ENCODE measurements around the gene APLP1. TPM values are rescaled to one million over a fixed set of nuclear protein-coding genes. Genes with fewer than 3 reads are reported as not detected.

The APLP1 gene
- total and polyA plus RNA-seq, 2 donors (not counting 1 experiment from before 2014, with no cell fraction given), result 0.99 to 4.1 TPM

DNA sequence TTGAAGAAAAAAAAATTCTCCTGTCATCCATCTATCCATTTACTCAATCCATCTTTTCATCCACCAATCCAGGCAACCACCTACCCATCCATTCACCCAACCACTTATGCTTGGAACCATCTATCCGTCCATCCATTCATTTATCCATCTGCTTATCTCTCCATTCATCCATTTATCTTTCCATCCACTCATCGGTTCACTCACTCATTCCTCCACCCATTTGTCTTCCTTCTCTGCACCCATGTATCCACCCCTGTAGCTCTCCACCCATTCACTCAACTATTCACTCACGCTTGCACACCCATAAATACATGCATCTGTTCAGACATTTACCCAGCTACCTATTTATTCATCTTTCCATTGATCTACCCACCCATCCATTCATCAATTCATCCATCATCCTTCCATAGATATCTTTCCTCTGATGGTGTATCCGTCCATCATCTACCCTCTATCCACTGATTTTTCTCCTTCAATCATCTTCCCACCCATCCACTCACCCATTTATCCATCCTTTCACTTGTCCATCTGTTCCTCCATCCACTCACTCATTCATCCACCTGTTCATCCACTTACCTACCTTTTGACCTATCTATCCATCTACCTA, 25.6 kb upstream of the APLP1 start:
- Histone ChIP-seq H3K4me2 (ENCODE audit: extremely low read depth, insufficient read depth, low read length) (no peak overlapping the region), H3K9ac (ENCODE audit: insufficient read depth, low read length) (no peak overlapping the region), H3K4me1 (ENCODE audit: control insufficient read depth, extremely low read depth, insufficient read depth, low read length) (no peaks in the 10 kb centered on the region), H3K79me2 (ENCODE audit: control insufficient read depth, insufficient read depth, low read length) (no peaks in the 10 kb centered on the region), H4K20me1 (ENCODE audit: control insufficient read depth, extremely low read depth, insufficient read depth, low read length) (no peaks in the 10 kb centered on the region), H3K27me3 (ENCODE audit: control insufficient read depth, insufficient read depth, low read length) (peaks cover 29% of the 10 kb centered on the region), H3K4me3 (replicated peaks in 1 of 4; ENCODE audit: control extremely low read depth in 1 of 4, insufficient read depth in 1 of 4, low read depth in 3 of 4, low read length in 4 of 4) (no peak overlapping the region), H3K9me3 (ENCODE audit: control insufficient read depth, insufficient read depth, low read depth, low read length) (no peaks in the 10 kb centered on the region), H2AFZ (ENCODE audit: low read length) (no peak overlapping the region), H3K36me3 (ENCODE audit: control insufficient read depth, insufficient read depth, low read length) (no peaks in the 10 kb centered on the region), H3K27ac (ENCODE audit: insufficient read depth, low read length) (no peak overlapping the region)
- TF ChIP-seq CTCF (conservative IDR thresholded peaks at IDR 0.05 in 1 of 2, IDR thresholded peaks at IDR 0.05 in 1 of 2; ENCODE audit: low read depth in 1 of 2, low read length in 2 of 2) (no peak), EZH2 (IDR thresholded peaks at IDR 0.05; ENCODE audit: low read length, missing control alignments) (no peak)
- no peak for DNase-seq (ENCODE audit: low read depth in 2 of 2)

DNA sequence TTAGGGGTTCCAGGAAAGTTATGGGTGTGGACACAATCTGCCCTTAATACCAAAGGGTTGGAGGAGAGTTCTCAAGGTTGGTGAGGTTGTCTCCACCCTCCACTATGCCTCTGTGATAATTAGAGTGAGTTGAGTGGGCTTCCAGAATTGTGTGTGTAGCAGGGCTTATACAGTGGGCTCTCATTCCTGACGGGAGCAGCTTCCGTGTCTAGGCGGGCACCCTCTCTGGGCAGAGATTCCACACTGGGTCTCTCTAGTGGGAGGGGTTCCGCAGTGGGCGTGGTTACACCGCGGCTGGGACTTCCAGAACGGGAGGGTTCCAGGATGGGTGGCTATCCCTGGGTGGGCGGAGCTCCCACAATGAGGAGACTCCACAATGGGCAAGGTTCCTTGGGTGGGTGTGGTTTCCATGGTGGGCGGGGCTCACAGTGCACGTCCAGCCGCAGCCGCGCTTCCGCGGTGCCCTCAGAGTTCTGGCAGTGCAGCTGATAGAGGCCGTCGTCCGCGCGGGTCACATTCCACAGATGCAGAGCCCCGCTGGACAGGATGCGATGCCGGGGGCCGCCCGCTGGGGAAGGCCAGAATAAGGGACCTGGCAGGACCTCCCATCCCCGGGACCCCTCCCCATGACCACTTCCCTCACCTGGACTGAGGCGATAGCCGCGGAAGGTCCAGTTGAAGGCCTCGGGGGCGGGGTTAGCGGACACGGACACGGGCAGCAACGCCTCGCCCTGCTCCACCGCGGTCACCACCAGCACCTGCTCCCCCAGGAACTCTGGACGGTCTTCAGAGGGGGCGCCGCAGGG, 24.5 kb upstream of the APLP1 start:
- Histone ChIP-seq H3K27ac (ENCODE audit: insufficient read depth, low read length) (no peak overlapping the region), H3K4me3 (replicated peaks in 1 of 4; ENCODE audit: control extremely low read depth in 1 of 4, insufficient read depth in 1 of 4, low read depth in 3 of 4, low read length in 4 of 4) (no peak overlapping the region), H3K27me3 (ENCODE audit: control insufficient read depth, insufficient read depth, low read length) (peaks cover 29% of the 10 kb centered on the region), H3K4me2 (ENCODE audit: extremely low read depth, insufficient read depth, low read length) (no peak overlapping the region), H3K79me2 (ENCODE audit: control insufficient read depth, insufficient read depth, low read length) (no peaks in the 10 kb centered on the region), H3K4me1 (ENCODE audit: control insufficient read depth, extremely low read depth, insufficient read depth, low read length) (no peaks in the 10 kb centered on the region), H3K9ac (ENCODE audit: insufficient read depth, low read length) (no peak overlapping the region), H2AFZ (ENCODE audit: low read length) (no peak overlapping the region), H3K9me3 (ENCODE audit: control insufficient read depth, insufficient read depth, low read depth, low read length) (no peaks in the 10 kb centered on the region), H4K20me1 (ENCODE audit: control insufficient read depth, extremely low read depth, insufficient read depth, low read length) (no peaks in the 10 kb centered on the region), H3K36me3 (ENCODE audit: control insufficient read depth, insufficient read depth, low read length) (no peaks in the 10 kb centered on the region)
- DNase-seq (ENCODE audit: low read depth in 2 of 2), result no peak
- TF ChIP-seq EZH2 (IDR thresholded peaks at IDR 0.05; ENCODE audit: low read length, missing control alignments) (no peak), CTCF (conservative IDR thresholded peaks at IDR 0.05 in 1 of 2, IDR thresholded peaks at IDR 0.05 in 1 of 2; ENCODE audit: low read depth in 1 of 2, low read length in 2 of 2) (no peak)

DNA sequence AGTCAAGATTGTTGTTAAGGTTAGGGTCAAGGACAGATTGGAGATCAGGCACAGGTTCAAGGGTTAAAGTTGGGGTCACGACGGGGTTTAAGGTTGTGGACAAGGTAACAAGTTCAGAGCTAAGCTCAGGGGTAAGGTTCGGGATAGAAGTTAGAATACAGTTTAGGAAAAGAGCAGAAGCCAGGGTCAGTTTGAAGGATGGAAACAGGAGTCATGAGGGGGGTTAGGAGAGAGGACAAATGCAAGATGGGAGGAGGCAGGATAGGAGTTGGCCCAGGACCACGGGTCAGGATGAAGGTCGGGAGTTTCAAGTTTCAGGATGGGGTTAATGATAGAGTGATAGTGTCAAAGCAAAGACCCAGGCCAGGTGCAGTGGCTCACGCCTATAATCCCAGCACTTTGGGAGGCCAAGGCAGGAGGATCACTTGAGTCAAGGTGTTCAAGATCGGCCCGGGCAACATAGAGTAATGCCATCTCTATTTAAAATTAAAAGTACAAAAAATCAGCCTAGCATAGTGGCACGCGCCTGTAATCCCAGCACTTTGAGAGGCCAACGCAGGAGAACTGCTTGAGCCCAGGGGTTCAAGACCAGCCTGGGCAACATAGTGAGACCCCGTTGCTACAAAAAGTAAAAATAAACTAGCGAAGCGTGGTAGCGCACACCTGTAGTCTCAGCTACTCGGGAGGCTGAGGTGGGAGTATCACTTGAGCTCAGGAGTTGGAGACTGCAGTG, 23.7 kb upstream of the APLP1 start:
- Histone ChIP-seq H3K27ac (ENCODE audit: insufficient read depth, low read length) (no peak overlapping the region), H3K9ac (ENCODE audit: insufficient read depth, low read length) (no peak overlapping the region), H3K4me2 (ENCODE audit: extremely low read depth, insufficient read depth, low read length) (no peak overlapping the region), H3K36me3 (ENCODE audit: control insufficient read depth, insufficient read depth, low read length) (no peaks in the 10 kb centered on the region), H3K4me1 (ENCODE audit: control insufficient read depth, extremely low read depth, insufficient read depth, low read length) (no peaks in the 10 kb centered on the region), H3K27me3 (ENCODE audit: control insufficient read depth, insufficient read depth, low read length) (peaks cover 29% of the 10 kb centered on the region), H3K4me3 (replicated peaks in 1 of 4; ENCODE audit: control extremely low read depth in 1 of 4, insufficient read depth in 1 of 4, low read depth in 3 of 4, low read length in 4 of 4) (no peak overlapping the region), H4K20me1 (ENCODE audit: control insufficient read depth, extremely low read depth, insufficient read depth, low read length) (no peaks in the 10 kb centered on the region), H3K9me3 (ENCODE audit: control insufficient read depth, insufficient read depth, low read depth, low read length) (no peaks in the 10 kb centered on the region), H3K79me2 (ENCODE audit: control insufficient read depth, insufficient read depth, low read length) (no peaks in the 10 kb centered on the region), H2AFZ (ENCODE audit: low read length) (no peak overlapping the region)
- TF ChIP-seq CTCF (conservative IDR thresholded peaks at IDR 0.05 in 1 of 2, IDR thresholded peaks at IDR 0.05 in 1 of 2; ENCODE audit: low read depth in 1 of 2, low read length in 2 of 2) (no peak), EZH2 (IDR thresholded peaks at IDR 0.05; ENCODE audit: low read length, missing control alignments) (no peak)
- DNase-seq (ENCODE audit: low read depth in 2 of 2), result no peak

Data from fibroblast of lung (primary cell).